DOHH2 (cell line): ENCODE results near the gene TRIB2.

Experiments used
- H3F3A ChIP-seq: fragments of 200-600 bp; sonication (generic), shearing (Covaris generic); 2 replicates; pipeline ENCODE4 v1.6.0; 2016; ENCODE audit warnings: antibody characterized with exemption, mild to moderate bottlenecking; ENCODE audit not compliant: control insufficient read depth, insufficient read depth
- H3K27ac ChIP-seq: fragments of 200-600 bp; sonication (generic); 2 replicates; pipeline ENCODE4 v1.5.1; 2014; ENCODE audit warnings: low read depth, mild to moderate bottlenecking, low read length, moderate library complexity
- H3K27me3 ChIP-seq: fragments of 200-600 bp; sonication (generic); 2 replicates; pipeline ENCODE4 v1.6.1; 2014; ENCODE audit warnings: mild to moderate bottlenecking, low read length, mixed read lengths; ENCODE audit not compliant: control insufficient read depth
- H3K36me3 ChIP-seq: fragments of 200-600 bp; sonication (generic); 2 replicates; pipeline ENCODE4 v1.6.1; 2014; ENCODE audit warnings: mild to moderate bottlenecking, low read length, moderate library complexity, mixed read lengths; ENCODE audit not compliant: control insufficient read depth
- H3K4me1 ChIP-seq: fragments of 200-600 bp; sonication (generic); 2 replicates; pipeline ENCODE4 v1.6.1; 2014; ENCODE audit warnings: mild to moderate bottlenecking, low read length, mixed read lengths; ENCODE audit not compliant: control insufficient read depth
- H3K4me2 ChIP-seq: fragments of 200-600 bp; sonication (generic); 2 replicates; pipeline ENCODE4 v1.6.0; 2014; ENCODE audit warnings: mild to moderate bottlenecking, low read length, moderate library complexity
- H3K4me3 ChIP-seq: fragments of 200-600 bp; sonication (generic); 2 replicates; pipeline ENCODE4 v1.5.1; 2014; ENCODE audit warnings: mild to moderate bottlenecking, low read length, mixed read lengths
- H3K79me2 ChIP-seq: fragments of 200-600 bp; sonication (generic); 2 replicates; pipeline ENCODE4 v1.6.1; 2014; ENCODE audit warnings: mild to moderate bottlenecking, low read length, mixed read lengths; ENCODE audit not compliant: control insufficient read depth
- H3K9me2 ChIP-seq: fragments of 200-600 bp; sonication (generic); replicated peaks from 2 replicates; pipeline ENCODE4 v1.6.1; 2014; ENCODE audit warnings: mild to moderate bottlenecking, low read length, mixed read lengths; ENCODE audit not compliant: control insufficient read depth
- H3K9me3 ChIP-seq: fragments of 200-600 bp; sonication (generic); 2 replicates; pipeline ENCODE4 v1.6.1; 2014; ENCODE audit warnings: antibody characterized with exemption, low read length, mixed read lengths; ENCODE audit not compliant: control insufficient read depth, insufficient read depth
- H4K20me1 ChIP-seq: fragments of 200-600 bp; sonication (generic); 2 replicates; pipeline ENCODE4 v1.6.0; 2014; ENCODE audit warnings: low read depth, mild to moderate bottlenecking, antibody characterized with exemption, low read length, moderate library complexity; ENCODE audit not compliant: control insufficient read depth, insufficient read depth
- CTCF ChIP-seq: fragments of 200-600 bp; sonication (generic); IDR thresholded peaks from one replicate; pipeline ENCODE4 v1.5.1; 2014; ENCODE audit warnings: antibody characterized with exemption, mild to moderate bottlenecking, low read depth, low read length; ENCODE audit not compliant: poor library complexity, severe bottlenecking
- EZH2phosphoT487 ChIP-seq: fragments of 200-600 bp; sonication (generic); IDR thresholded peaks from 2 replicates; pipeline ENCODE4 v1.6.1; 2017; ENCODE audit warnings: borderline replicate concordance, mild to moderate bottlenecking, antibody characterized with exemption, low read length, moderate library complexity, mixed read lengths

TRIB2 gene

GRCh38 chr2:12755384-12755783, 38.6 kb downstream of the TRIB2 start:
- H3K27me3 ChIP-seq, result no peaks in the 10 kb centered on the region
- no peak overlapping the region for H3K4me2 ChIP-seq
- H3K4me3 ChIP-seq, result no peak overlapping the region
- H3K9me2 ChIP-seq, result no peaks in the 10 kb centered on the region
- H3K27ac ChIP-seq, result no peak overlapping the region
- no peaks in the 10 kb centered on the region for H3K4me1 ChIP-seq
- no peaks in the 10 kb centered on the region for H3K36me3 ChIP-seq
- no peaks in the 10 kb centered on the region for H3K79me2 ChIP-seq
- no peaks in the 10 kb centered on the region for H4K20me1 ChIP-seq
- TF ChIP-seq CTCF (no peak), EZH2phosphoT487 (no peak)
- H3F3A ChIP-seq, result no peaks in the 10 kb centered on the region
- no peaks in the 10 kb centered on the region for H3K9me3 ChIP-seq

GRCh38 chr2:12759248-12759647, 42.5 kb downstream of the TRIB2 start:
- H3K4me2 ChIP-seq, result no peak overlapping the region

GRCh38 chr2:12761104-12761503, 44.4 kb downstream of the TRIB2 start:
- Histone ChIP-seq H3K9me3 (no peaks in the 10 kb centered on the region), H3K4me2 (no peak overlapping the region), H3K79me2 (no peaks in the 10 kb centered on the region), H3F3A (no peaks in the 10 kb centered on the region), H4K20me1 (no peaks in the 10 kb centered on the region), H3K27ac (no peak overlapping the region), H3K4me1 (no peaks in the 10 kb centered on the region), H3K9me2 (no peaks in the 10 kb centered on the region), H3K36me3 (no peaks in the 10 kb centered on the region), H3K4me3 (no peak overlapping the region), H3K27me3 (peaks cover 3% of the 10 kb centered on the region; the same call in 1 of the 2 replicates)
- no peak for TF ChIP-seq EZH2phosphoT487
- no peak for TF ChIP-seq CTCF

More at GRCh38 chr2:12759248-12759647, 42.5 kb downstream of the TRIB2 start:
- TF ChIP-seq CTCF (no peak), EZH2phosphoT487 (no peak)
- Histone ChIP-seq H4K20me1 (no peaks in the 10 kb centered on the region), H3K27me3 (peaks cover 3% of the 10 kb centered on the region; the same call in 1 of the 2 replicates), H3K79me2 (no peaks in the 10 kb centered on the region), H3K36me3 (no peaks in the 10 kb centered on the region), H3K4me3 (no peak overlapping the region), H3F3A (no peaks in the 10 kb centered on the region), H3K9me2 (no peaks in the 10 kb centered on the region), H3K4me1 (no peaks in the 10 kb centered on the region), H3K27ac (no peak overlapping the region), H3K9me3 (no peaks in the 10 kb centered on the region)
